Lower leg skin (tissue), 4 donors: ENCODE data around the gene DNAH7. TPM values are rescaled to one million over a fixed set of nuclear protein-coding genes. Genes with fewer than 3 reads are reported as not detected.
A peak's percentile ranks its signal among the peaks of the same experiment; 100 is the strongest.

Experiments used
- DNase-seq, 2 donors: peaks; one replicate each; pipeline ENCODE4 v3.0.0-alpha.2; 2019; ENCODE audit warnings: low spot score in 2 of 2
- H3K4me3 ChIP-seq: fragments of 200-600 bp; sonication (generic); 2 replicates; pipeline ENCODE4 v1.5.1; 2017; ENCODE audit warnings: mild to moderate bottlenecking, low read depth; ENCODE audit not compliant: poor library complexity, severe bottlenecking
- POLR2A ChIP-seq, 2 donors: fragments of 450-650 bp; IDR thresholded peaks; one replicate each; pipeline ENCODE4 v1.6.1; 2016 to 2017; ENCODE audit warnings: antibody characterized with exemption in 2 of 2, mild to moderate bottlenecking in 1 of 2, moderate library complexity in 1 of 2
- WGBS, 2 donors: methylation state at CpG; one replicate each; pipeline ENCODE4 v1.1.5; 2018; 5-methylcytosine and 5-hydroxymethylcytosine counted together
- intact Hi-C: fragments of 100-400 bp; cut with DNase I; formaldehyde crosslinking; loops from one replicate; pipeline ENCODE4 v1.15.0; 2023; ENCODE audit warnings: low total_unique reads
- total RNA-seq, 4 donors: library from RNA; depleted of rRNA; stranded (reverse); fragments of >200 nt; gene quantifications; one replicate each; pipeline ENCODE4 v1.1.0, GENCODE V29; 2016
- TF ChIP-seq, protein P1 (sequence below), 3 donors: fragments of 450-650 bp; IDR thresholded peaks; one replicate each; pipeline ENCODE4 v1.5.1; 2016; ENCODE audit warnings: antibody characterized with exemption in 3 of 3, mild to moderate bottlenecking in 3 of 3, moderate library complexity in 2 of 3

DNAH7 gene
- total RNA-seq, 4 donors from 2014 or later, result 0.08 to 0.34 (median 0.17) TPM

DNA sequence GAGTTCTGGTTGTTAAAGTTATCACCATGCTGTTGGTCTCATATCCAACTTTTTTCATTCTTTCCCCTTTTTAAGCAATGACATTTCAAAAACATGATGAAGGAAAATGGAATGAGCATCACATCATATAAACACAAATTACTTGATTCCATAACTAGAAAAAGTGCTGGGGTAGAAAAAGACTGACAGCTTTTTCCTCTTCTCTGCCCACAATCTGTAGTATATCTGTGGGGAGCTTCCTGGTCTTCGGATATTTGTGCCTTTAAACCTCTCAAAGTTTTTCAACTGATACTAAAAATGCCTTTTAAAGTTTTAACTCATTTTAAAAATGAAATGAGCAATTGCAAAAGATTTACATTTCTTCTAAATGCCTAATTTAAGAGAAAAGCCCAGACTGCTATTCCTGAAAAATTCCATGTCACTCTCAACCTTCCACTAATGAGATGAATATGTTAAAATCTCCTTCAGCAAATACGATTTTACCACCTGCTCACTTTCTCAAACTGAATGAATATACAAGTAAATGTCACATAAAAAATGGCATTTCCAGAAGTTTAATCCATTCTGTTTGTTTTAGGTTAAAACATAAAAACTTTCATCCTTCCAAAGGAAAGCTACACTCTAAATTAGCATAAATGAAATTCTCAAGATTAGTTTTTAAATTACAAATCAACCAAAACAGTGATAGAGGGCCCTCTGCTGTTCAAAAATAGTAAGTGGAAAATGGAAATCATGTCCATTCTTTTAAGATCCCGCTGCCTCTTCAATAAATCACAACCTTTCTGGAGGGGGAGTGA, 2.1 kb downstream of the DNAH7 start:
- H3K4me3 ChIP-seq, result no peak overlapping the region
- no peak for TF ChIP-seq POLR2A (IDR thresholded peaks at IDR 0.05)
- TF ChIP-seq, protein P1, sequence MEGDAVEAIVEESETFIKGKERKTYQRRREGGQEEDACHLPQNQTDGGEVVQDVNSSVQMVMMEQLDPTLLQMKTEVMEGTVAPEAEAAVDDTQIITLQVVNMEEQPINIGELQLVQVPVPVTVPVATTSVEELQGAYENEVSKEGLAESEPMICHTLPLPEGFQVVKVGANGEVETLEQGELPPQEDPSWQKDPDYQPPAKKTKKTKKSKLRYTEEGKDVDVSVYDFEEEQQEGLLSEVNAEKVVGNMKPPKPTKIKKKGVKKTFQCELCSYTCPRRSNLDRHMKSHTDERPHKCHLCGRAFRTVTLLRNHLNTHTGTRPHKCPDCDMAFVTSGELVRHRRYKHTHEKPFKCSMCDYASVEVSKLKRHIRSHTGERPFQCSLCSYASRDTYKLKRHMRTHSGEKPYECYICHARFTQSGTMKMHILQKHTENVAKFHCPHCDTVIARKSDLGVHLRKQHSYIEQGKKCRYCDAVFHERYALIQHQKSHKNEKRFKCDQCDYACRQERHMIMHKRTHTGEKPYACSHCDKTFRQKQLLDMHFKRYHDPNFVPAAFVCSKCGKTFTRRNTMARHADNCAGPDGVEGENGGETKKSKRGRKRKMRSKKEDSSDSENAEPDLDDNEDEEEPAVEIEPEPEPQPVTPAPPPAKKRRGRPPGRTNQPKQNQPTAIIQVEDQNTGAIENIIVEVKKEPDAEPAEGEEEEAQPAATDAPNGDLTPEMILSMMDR (IDR thresholded peaks at IDR 0.05), result peak in 1 of 3 donors; percentile 15
- intact Hi-C loops, result no loop called here
- 44 to 47% methylated on average over 3 of the region's 3 CpGs for WGBS, 2 donors
- no peak for DNase-seq

- intact Hi-C loops, result no loop called here
- no peak for TF ChIP-seq POLR2A (IDR thresholded peaks at IDR 0.05)
- TF ChIP-seq, protein P1 (IDR thresholded peaks at IDR 0.05), result no peak
- WGBS, 2 donors, result 58 to 70% methylated on average over 5 of the region's 5 CpGs
- no peak for DNase-seq
- no peak overlapping the region for H3K4me3 ChIP-seq
Measured at GRCh38 chr2:196063773-196064172, 4.9 kb downstream of the DNAH7 start.

- WGBS, 2 donors, result 79 to 85% methylated on average over 3 of the region's 3 CpGs
- no peak for DNase-seq
- TF ChIP-seq, protein P1 (IDR thresholded peaks at IDR 0.05), result no peak
- no peak for TF ChIP-seq POLR2A (IDR thresholded peaks at IDR 0.05)
- H3K4me3 ChIP-seq, result no peak overlapping the region
- intact Hi-C loops, result no loop called here
Measured at GRCh38 chr2:196059491-196059960, 9.1 kb downstream of the DNAH7 start.

DNA sequence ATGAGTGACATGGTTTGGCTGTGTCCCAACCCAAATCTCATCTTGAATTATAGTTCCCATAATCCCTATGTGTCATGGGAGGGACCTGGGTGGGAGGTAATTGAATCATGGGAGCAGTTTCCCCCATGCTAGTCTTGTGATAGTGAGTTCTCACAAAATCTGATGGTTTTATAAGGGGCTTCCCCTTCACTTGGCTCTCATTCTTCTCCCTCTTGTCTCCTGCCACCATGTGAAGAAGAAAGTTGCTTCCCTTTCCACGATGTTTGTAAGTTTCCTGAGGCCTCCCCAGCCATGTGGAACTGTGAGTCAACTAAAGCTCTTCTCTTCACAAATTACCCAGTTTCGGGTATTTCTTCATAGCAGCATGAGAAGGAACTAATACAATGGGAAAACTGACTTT, 14.0 kb downstream of the DNAH7 start:
- H3K4me3 ChIP-seq, result no peak overlapping the region
- WGBS, 2 donors, result 71 to 86% methylated on average over 2 of the region's 2 CpGs
- no peak for DNase-seq
- intact Hi-C loops, result no loop called here
- TF ChIP-seq POLR2A (IDR thresholded peaks at IDR 0.05), result no peak
- TF ChIP-seq, protein P1 (IDR thresholded peaks at IDR 0.05), result no peak

GRCh38 chr2:196046123-196046917, 22.3 kb downstream of the DNAH7 start:
- intact Hi-C loops, result no loop called here
- no peak for TF ChIP-seq POLR2A (IDR thresholded peaks at IDR 0.05)
- TF ChIP-seq, protein P1 (IDR thresholded peaks at IDR 0.05), result no peak
- no peak overlapping the region for H3K4me3 ChIP-seq
- DNase-seq, result no peak
- WGBS, 2 donors, result 86 to 87% methylated on average over 7 of the region's 7 CpGs
